SK-N-MC (cell line): Measurements from ENCODE around the gene MXD1.

ENCODE experiments used
- DNase-seq: peaks from one replicate; pipeline ENCODE4 v3.0.0-alpha.2; 2011; ENCODE audit warnings: low read depth, low spot score
- H3K27ac ChIP-seq: fragments of 200-600 bp; sonication (generic); 2 replicates; pipeline ENCODE4 v1.5.1; 2016; ENCODE audit warnings: mixed run types
- H3K36me3 ChIP-seq: fragments of 200-600 bp; sonication (generic); 2 replicates; pipeline ENCODE4 v1.6.1; 2017; ENCODE audit warnings: antibody characterized with exemption, low read length, mixed read lengths; ENCODE audit not compliant: insufficient read depth
- H3K4me3 ChIP-seq: fragments of 200-600 bp; sonication (generic); 2 replicates; pipeline ENCODE4 v1.5.1; 2016
- H3K9ac ChIP-seq: fragments of 200-600 bp; sonication (generic); 2 replicates; pipeline ENCODE4 v1.8.0; 2017; ENCODE audit warnings: mixed run types, mixed read lengths; ENCODE audit not compliant: insufficient read length
- H3K9me3 ChIP-seq: fragments of 200-600 bp; sonication (generic); 2 replicates; pipeline ENCODE4 v1.6.1; 2017; ENCODE audit warnings: low read depth, mild to moderate bottlenecking, antibody characterized with exemption, low read length, moderate library complexity, mixed read lengths
- EZH2 ChIP-seq: fragments of 200-600 bp; sonication (generic); IDR thresholded peaks from one replicate; pipeline ENCODE4 v1.6.1; 2017; ENCODE audit warnings: antibody characterized with exemption
- FOXP2 ChIP-seq: optimal IDR thresholded peaks from 2 replicates; pipeline ENCODE3; 2011; ENCODE audit warnings: mild to moderate bottlenecking, moderate library complexity; ENCODE audit not compliant: insufficient read depth; ENCODE audit errors: extremely low read length, control extremely low read depth
- POLR2AphosphoS5 ChIP-seq: IDR thresholded peaks from 2 replicates; pipeline ENCODE4 v1.6.1; 2012; ENCODE audit warnings: mild to moderate bottlenecking, low read depth, low read length, borderline replicate concordance

MXD1 gene

GRCh38 chr2:69973335-69973735, 58.4 kb downstream of the MXD1 start:
- Histone ChIP-seq H3K9ac (no peak overlapping the region), H3K9me3 (no peaks in the 10 kb centered on the region), H3K4me3 (no peak overlapping the region), H3K36me3 (no peaks in the 10 kb centered on the region), H3K27ac (no peak overlapping the region)
- no peak for TF ChIP-seq POLR2AphosphoS5
- TF ChIP-seq EZH2, result no peak
- TF ChIP-seq FOXP2, result no peak
- DNase-seq, result no peak

- no peak for DNase-seq
- TF ChIP-seq FOXP2 (no peak), EZH2 (no peak), POLR2AphosphoS5 (no peak)
- no peak overlapping the region for H3K27ac ChIP-seq
- no peaks in the 10 kb centered on the region for H3K36me3 ChIP-seq
- H3K9me3 ChIP-seq, result no peaks in the 10 kb centered on the region
- no peak overlapping the region for H3K4me3 ChIP-seq
- no peak overlapping the region for H3K9ac ChIP-seq
These were observed 60.4 kb downstream of the MXD1 start for GRCh38 chr2:69975136-69975852.

- Histone ChIP-seq H3K4me3 (no peak overlapping the region), H3K36me3 (no peaks in the 10 kb centered on the region), H3K9me3 (no peaks in the 10 kb centered on the region), H3K9ac (no peak overlapping the region), H3K27ac (no peak overlapping the region)
- no peak for DNase-seq
- TF ChIP-seq EZH2 (no peak), FOXP2 (no peak), POLR2AphosphoS5 (no peak)
These were observed 61.0 kb downstream of the MXD1 start for GRCh38 chr2:69975853-69976462.

- no peak overlapping the region for H3K9ac ChIP-seq
- no peak overlapping the region for H3K4me3 ChIP-seq
- no peak for DNase-seq
- H3K9me3 ChIP-seq, result no peaks in the 10 kb centered on the region
- no peaks in the 10 kb centered on the region for H3K36me3 ChIP-seq
- no peak overlapping the region for H3K27ac ChIP-seq
- TF ChIP-seq EZH2, result no peak
These were observed 62.3 kb downstream of the MXD1 start for GRCh38 chr2:69977186-69977585.

- H3K4me3 ChIP-seq, result no peak overlapping the region
- H3K9me3 ChIP-seq, result no peaks in the 10 kb centered on the region
- TF ChIP-seq FOXP2 (no peak), EZH2 (no peak), POLR2AphosphoS5 (no peak)
- H3K27ac ChIP-seq, result no peak overlapping the region
- H3K9ac ChIP-seq, result no peak overlapping the region
- DNase-seq, result no peak
- no peaks in the 10 kb centered on the region for H3K36me3 ChIP-seq
These were observed 63.1 kb downstream of the MXD1 start for GRCh38 chr2:69977906-69978482.

- DNase-seq, result no peak
- Histone ChIP-seq H3K36me3 (no peaks in the 10 kb centered on the region), H3K27ac (no peak overlapping the region), H3K9ac (no peak overlapping the region), H3K9me3 (no peaks in the 10 kb centered on the region), H3K4me3 (no peak overlapping the region)
- TF ChIP-seq FOXP2, result no peak
- TF ChIP-seq POLR2AphosphoS5, result no peak
- no peak for TF ChIP-seq EZH2
These were observed 65.2 kb downstream of the MXD1 start for GRCh38 chr2:69979902-69980807.

- Histone ChIP-seq H3K27ac (no peak overlapping the region), H3K9me3 (no peaks in the 10 kb centered on the region), H3K36me3 (no peaks in the 10 kb centered on the region), H3K4me3 (no peak overlapping the region), H3K9ac (no peak overlapping the region)
- no peak for TF ChIP-seq POLR2AphosphoS5
- no peak for TF ChIP-seq EZH2
- no peak for TF ChIP-seq FOXP2
- DNase-seq, result no peak
These were observed 68.6 kb downstream of the MXD1 start for GRCh38 chr2:69983392-69983966.

GRCh38 chr2:69985216-69985615, 70.3 kb downstream of the MXD1 start:
- TF ChIP-seq EZH2 (no peak), POLR2AphosphoS5 (no peak), FOXP2 (no peak)
- no peak overlapping the region for H3K9ac ChIP-seq
- no peaks in the 10 kb centered on the region for H3K9me3 ChIP-seq
- no peak overlapping the region for H3K27ac ChIP-seq
- no peaks in the 10 kb centered on the region for H3K36me3 ChIP-seq
- H3K4me3 ChIP-seq, result no peak overlapping the region
- no peak for DNase-seq
